Liver (tissue), 9 donors: ENCODE data around the gene RPL39L. TPM values are rescaled to one million over a fixed set of nuclear protein-coding genes. Genes with fewer than 3 reads are reported as not detected.
A peak's percentile ranks its signal among the peaks of the same experiment; 100 is the strongest.

Source experiments
- DNase-seq: peaks from one replicate; pipeline ENCODE4 v3.0.0-alpha.2; 2017; ENCODE audit warnings: low spot score
- H3K27ac ChIP-seq, 2 donors: one replicate each; pipeline ENCODE4 v1.7.0; 2013; ENCODE audit warnings: inconsistent platforms in 2 of 2, low read length in 2 of 2, control low read depth in 1 of 2, low read depth in 1 of 2, mild to moderate bottlenecking in 1 of 2
- H3K27me3 ChIP-seq, 4 donors: one replicate each; pipeline versions ENCODE4 v1.6.1 to v1.7.0; 2013; ENCODE audit warnings: low read length in 3 of 4, inconsistent platforms in 1 of 4, mild to moderate bottlenecking in 1 of 4, moderate library complexity in 1 of 4; ENCODE audit not compliant: control insufficient read depth in 4 of 4, insufficient read depth in 4 of 4
- H3K36me3 ChIP-seq, 4 donors: one replicate each; pipeline versions ENCODE4 v1.6.1 to v1.7.0; 2013; ENCODE audit warnings: low read length in 3 of 4, mild to moderate bottlenecking in 3 of 4, low read depth in 1 of 4, moderate library complexity in 1 of 4; ENCODE audit not compliant: control insufficient read depth in 4 of 4, insufficient read depth in 3 of 4
- H3K4me1 ChIP-seq, 4 donors: one replicate each; pipeline versions ENCODE4 v1.6.1 to v1.7.0; 2013; ENCODE audit warnings: low read length in 3 of 4, mild to moderate bottlenecking in 3 of 4, moderate library complexity in 1 of 4; ENCODE audit not compliant: control insufficient read depth in 4 of 4, insufficient read depth in 4 of 4
- H3K4me3 ChIP-seq, 3 donors: one replicate each; pipeline versions ENCODE4 v1.6.1 to v1.7.0; 2013; ENCODE audit warnings: low read length in 3 of 3, control low read depth in 1 of 3, low read depth in 1 of 3, mild to moderate bottlenecking in 1 of 3
- H3K9ac ChIP-seq, 2 donors: one replicate each; pipeline ENCODE4 v1.7.0; 2013; ENCODE audit warnings: low read length in 2 of 2, mild to moderate bottlenecking in 2 of 2, moderate library complexity in 2 of 2, control low read depth in 1 of 2, low read depth in 1 of 2
- H3K9me3 ChIP-seq, 4 donors: one replicate each; pipeline versions ENCODE4 v1.6.1 to v1.7.0; 2013; ENCODE audit warnings: low read length in 3 of 4; ENCODE audit not compliant: control insufficient read depth in 4 of 4
- FOXA1 ChIP-seq: IDR thresholded peaks from 2 replicates; pipeline ENCODE4 v1.6.1; 2016; ENCODE audit warnings: antibody characterized with exemption
- FOXA2 ChIP-seq: IDR thresholded peaks from 2 replicates; pipeline ENCODE4 v1.6.1; 2016; ENCODE audit warnings: antibody characterized with exemption
- GABPA ChIP-seq, 2 donors: IDR thresholded peaks in 1 of 2; conservative IDR thresholded peaks in 1 of 2; 2 replicates each; pipeline ENCODE4 v1.6.1; 2016; ENCODE audit warnings: antibody characterized with exemption in 2 of 2, mild to moderate bottlenecking in 1 of 2, moderate library complexity in 1 of 2
- HNF4A ChIP-seq, 2 donors: conservative IDR thresholded peaks; 2 replicates each; pipeline ENCODE4 v1.6.1; 2016; ENCODE audit warnings: antibody characterized with exemption in 2 of 2, mild to moderate bottlenecking in 2 of 2
- HNF4G ChIP-seq: IDR thresholded peaks from 2 replicates; pipeline ENCODE4 v1.6.1; 2016; ENCODE audit warnings: antibody characterized with exemption
- JUND ChIP-seq, 2 donors: IDR thresholded peaks; 2 replicates each; pipeline ENCODE4 v1.6.1; 2016; ENCODE audit warnings: antibody characterized with exemption in 2 of 2
- NR2F2 ChIP-seq: IDR thresholded peaks from 2 replicates; pipeline ENCODE4 v1.6.1; 2016; ENCODE audit warnings: antibody characterized with exemption
- RAD21 ChIP-seq, 2 donors: IDR thresholded peaks; 2 replicates each; pipeline ENCODE4 v1.6.1; 2016; ENCODE audit warnings: antibody characterized with exemption in 2 of 2, mild to moderate bottlenecking in 2 of 2
- RXRA ChIP-seq, 2 donors: IDR thresholded peaks; 2 replicates each; pipeline ENCODE4 v1.6.1; 2017 to 2018; ENCODE audit warnings: antibody characterized with exemption in 2 of 2, mild to moderate bottlenecking in 1 of 2
- SP1 ChIP-seq: IDR thresholded peaks from 2 replicates; pipeline ENCODE4 v1.6.1; 2018; ENCODE audit warnings: antibody characterized with exemption, mild to moderate bottlenecking
- TAF1 ChIP-seq: conservative IDR thresholded peaks from 2 replicates; pipeline ENCODE4 v1.6.1; 2016; ENCODE audit warnings: antibody characterized with exemption, mild to moderate bottlenecking
- YY1 ChIP-seq: IDR thresholded peaks from 2 replicates; pipeline ENCODE4 v1.6.1; 2016; ENCODE audit warnings: antibody characterized with exemption, mild to moderate bottlenecking
- WGBS: extraction: QIAGEN DNeasy Blood & Tissue Kit; methylation state at CpG from one replicate; pipeline ENCODE4 v1.1.7; 2013; 5-methylcytosine and 5-hydroxymethylcytosine counted together
- polyA plus RNA-seq, 2 donors: library from polyadenylated mRNA; stranded (reverse) in 1 of 2; unstranded in 1 of 2; fragments of 200-250 nt in 1 of 2; fragments of >200 nt in 1 of 2; fragmentation: Nextera tagmentation in 1 of 2; extraction: Ambion mirVana in 1 of 2; gene quantifications; one replicate each; pipeline versions ENCODE4 v1.2.1 to v1.2.3, GENCODE V29; 2013 to 2015
- total RNA-seq, 2 donors: library from RNA; depleted of rRNA; stranded (reverse); fragments of >200 nt; gene quantifications; one replicate each; pipeline ENCODE4 v1.2.3, GENCODE V29; 2014
- TF ChIP-seq, protein P1 (sequence below): IDR thresholded peaks from 2 replicates; pipeline ENCODE4 v1.6.1; 2016; ENCODE audit warnings: antibody characterized with exemption
- TF ChIP-seq, protein P2 (sequence below): IDR thresholded peaks from 2 replicates; pipeline ENCODE4 v1.6.1; 2016; ENCODE audit warnings: antibody characterized with exemption
- TF ChIP-seq, protein P3 (sequence below): IDR thresholded peaks from 2 replicates; pipeline ENCODE4 v1.6.1; 2016; ENCODE audit warnings: antibody characterized with exemption
- donor health status: healthy.
- donor health status: healthy.
- donor health status: healthy.
- donor health status: healthy.
- donor health status: healthy.

RPL39L gene
- total and polyA plus RNA-seq, 4 donors: 1.1 to 6.6 (median 4.2) TPM

DNA sequence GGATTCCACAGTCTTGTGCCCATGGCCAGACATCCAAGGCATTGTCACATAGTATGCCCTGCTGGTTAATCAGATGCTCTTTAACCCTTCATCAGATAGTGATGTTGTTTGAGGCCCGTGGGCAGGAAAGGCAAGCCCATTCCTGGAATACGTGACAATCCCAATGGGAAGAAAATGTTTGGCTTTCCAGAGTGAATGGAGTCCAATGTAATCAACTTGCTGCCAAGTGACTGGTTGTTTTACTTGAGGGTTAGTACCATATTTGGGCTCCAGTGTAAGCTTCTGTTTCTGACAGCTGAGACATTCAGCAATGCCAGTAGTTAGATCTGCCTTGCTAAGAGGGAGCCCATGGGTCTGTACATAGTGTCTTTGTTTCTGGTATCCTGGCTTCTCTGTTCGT lies 31.3 kb downstream of the RPL39L start:
- H3K27ac ChIP-seq: no peak overlapping the region
- no peak overlapping the region for H3K9ac ChIP-seq
- H3K36me3 ChIP-seq: no peaks in the 10 kb centered on the region
- H3K4me3 ChIP-seq: no peak overlapping the region
- H3K27me3 ChIP-seq: no peaks in the 10 kb centered on the region
- WGBS: 73% methylated on average over 3 of the region's 3 CpGs
- TF ChIP-seq NR2F2 (no peak), RXRA (IDR thresholded peaks at IDR 0.05) (peak in 1 of 2 donors; percentile 8)
- DNase-seq: no peak
- H3K4me1 ChIP-seq: no peaks in the 10 kb centered on the region
- no peaks in the 10 kb centered on the region for H3K9me3 ChIP-seq

DNA sequence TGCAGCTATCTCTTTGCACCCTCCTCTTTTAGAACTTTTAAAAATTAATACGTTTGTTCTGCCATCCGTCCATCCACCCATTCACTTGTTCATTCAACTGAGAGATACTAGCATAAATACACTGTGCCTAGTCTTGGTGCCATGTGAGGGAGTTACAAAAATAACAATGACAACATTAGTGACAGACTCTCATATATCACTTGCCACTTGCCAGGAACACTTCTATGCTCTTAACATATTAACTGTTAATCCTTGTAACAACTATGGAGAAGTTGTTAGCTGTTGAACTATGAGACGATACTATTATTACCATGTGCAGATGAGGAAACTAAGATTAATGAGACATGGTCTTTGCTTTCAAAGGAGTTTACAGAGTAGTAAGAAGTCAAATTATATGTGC lies 33.6 kb downstream of the RPL39L start:
- Histone ChIP-seq H3K9ac (no peak overlapping the region), H3K4me3 (no peak overlapping the region), H3K27ac (no peak overlapping the region), H3K4me1 (peaks cover 0 to 14% (median 12%) of the 10 kb centered on the region in 4 donors), H3K27me3 (no peaks in the 10 kb centered on the region), H3K9me3 (no peaks in the 10 kb centered on the region), H3K36me3 (no peaks in the 10 kb centered on the region)
- TF ChIP-seq FOXA2: no peak
- TF ChIP-seq, protein P1, sequence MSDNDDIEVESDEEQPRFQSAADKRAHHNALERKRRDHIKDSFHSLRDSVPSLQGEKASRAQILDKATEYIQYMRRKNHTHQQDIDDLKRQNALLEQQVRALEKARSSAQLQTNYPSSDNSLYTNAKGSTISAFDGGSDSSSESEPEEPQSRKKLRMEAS: no peak
- no peak for TF ChIP-seq GABPA (IDR thresholded peaks at IDR 0.05 in 1 of 2, conservative IDR thresholded peaks at IDR 0.05 in 1 of 2)
- TF ChIP-seq YY1: no peak
- DNase-seq: no peak
- 95% methylated on average over 3 of the region's 3 CpGs for WGBS

DNA sequence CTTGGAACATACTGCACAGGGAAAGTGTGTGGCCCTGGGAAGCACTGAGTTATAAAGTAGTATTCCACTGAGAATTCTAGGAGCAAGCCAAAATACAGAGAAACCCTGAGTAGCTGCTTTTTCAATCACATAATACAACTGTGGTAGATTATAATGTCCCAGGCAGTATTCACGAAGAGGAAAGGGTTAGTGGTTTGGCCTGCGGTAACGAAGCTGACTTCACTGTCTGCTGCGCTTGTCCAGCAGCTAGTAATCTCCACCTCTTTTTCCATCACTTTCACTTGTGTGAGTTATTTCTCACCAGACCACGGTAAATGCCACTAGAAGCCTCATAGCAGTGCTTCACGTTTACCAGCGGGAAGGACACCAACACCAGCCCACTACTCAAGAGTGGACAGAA lies 34.4 kb downstream of the RPL39L start:
- Histone ChIP-seq H3K27ac (no peak overlapping the region), H3K36me3 (no peaks in the 10 kb centered on the region), H3K9me3 (no peaks in the 10 kb centered on the region), H3K4me3 (no peak overlapping the region), H3K9ac (no peak overlapping the region), H3K4me1 (peaks cover 0 to 14% (median 12%) of the 10 kb centered on the region in 4 donors), H3K27me3 (no peaks in the 10 kb centered on the region)
- no peak for TF ChIP-seq TAF1
- no peak for TF ChIP-seq FOXA1
- TF ChIP-seq, protein P1: no peak
- TF ChIP-seq HNF4A (conservative IDR thresholded peaks at IDR 0.05): no peak
- TF ChIP-seq, protein P2, sequence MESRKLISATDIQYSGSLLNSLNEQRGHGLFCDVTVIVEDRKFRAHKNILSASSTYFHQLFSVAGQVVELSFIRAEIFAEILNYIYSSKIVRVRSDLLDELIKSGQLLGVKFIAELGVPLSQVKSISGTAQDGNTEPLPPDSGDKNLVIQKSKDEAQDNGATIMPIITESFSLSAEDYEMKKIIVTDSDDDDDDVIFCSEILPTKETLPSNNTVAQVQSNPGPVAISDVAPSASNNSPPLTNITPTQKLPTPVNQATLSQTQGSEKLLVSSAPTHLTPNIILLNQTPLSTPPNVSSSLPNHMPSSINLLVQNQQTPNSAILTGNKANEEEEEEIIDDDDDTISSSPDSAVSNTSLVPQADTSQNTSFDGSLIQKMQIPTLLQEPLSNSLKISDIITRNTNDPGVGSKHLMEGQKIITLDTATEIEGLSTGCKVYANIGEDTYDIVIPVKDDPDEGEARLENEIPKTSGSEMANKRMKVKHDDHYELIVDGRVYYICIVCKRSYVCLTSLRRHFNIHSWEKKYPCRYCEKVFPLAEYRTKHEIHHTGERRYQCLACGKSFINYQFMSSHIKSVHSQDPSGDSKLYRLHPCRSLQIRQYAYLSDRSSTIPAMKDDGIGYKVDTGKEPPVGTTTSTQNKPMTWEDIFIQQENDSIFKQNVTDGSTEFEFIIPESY: no peak
- TF ChIP-seq, protein P3, sequence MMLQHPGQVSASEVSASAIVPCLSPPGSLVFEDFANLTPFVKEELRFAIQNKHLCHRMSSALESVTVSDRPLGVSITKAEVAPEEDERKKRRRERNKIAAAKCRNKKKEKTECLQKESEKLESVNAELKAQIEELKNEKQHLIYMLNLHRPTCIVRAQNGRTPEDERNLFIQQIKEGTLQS: no peak
- TF ChIP-seq RAD21 (IDR thresholded peaks at IDR 0.05): no peak
- no peak for TF ChIP-seq SP1
- TF ChIP-seq HNF4G: no peak
- no peak for TF ChIP-seq JUND (IDR thresholded peaks at IDR 0.05)
- 91% methylated on average over 7 of the region's 7 CpGs for WGBS
- DNase-seq: no peak
